ENCODE measurements around the gene PRR19.

GRCh38 chr19:42292042-42292960 lies 9.6 kb upstream of the PRR19 start:
- TF ChIP-seq CTCF (IDR thresholded peaks at IDR 0.05) (no peak), POLR2AphosphoS5 (IDR thresholded peaks at IDR 0.05) (no peak), POLR2A (IDR thresholded peaks at IDR 0.05; ENCODE audit: low read depth) (no peak)
